Osteocyte (in vitro differentiated cells): ENCODE measurements around the gene SAMMSON. TPM values are rescaled to one million over a fixed set of nuclear protein-coding genes. Genes with fewer than 3 reads are reported as not detected.

ENCODE experiments used
- DNase-seq: peaks from one replicate; pipeline ENCODE4 v3.0.0; 2021; ENCODE audit warnings: mixed read lengths; ENCODE audit not compliant: unreplicated experiment; ENCODE audit errors: extremely low spot score
- H3K27ac Mint-ChIP-seq: one replicate; pipeline ENCODE4 v1.8.0; 2021; ENCODE audit warnings: mild to moderate bottlenecking, mixed read lengths; ENCODE audit not compliant: unreplicated experiment
- H3K27me3 Mint-ChIP-seq: one replicate; pipeline ENCODE4 v1.8.0; 2021; ENCODE audit warnings: mixed read lengths; ENCODE audit not compliant: unreplicated experiment
- H3K36me3 Mint-ChIP-seq: one replicate; pipeline ENCODE4 v1.8.0; 2021; ENCODE audit warnings: mixed read lengths; ENCODE audit not compliant: unreplicated experiment
- H3K4me1 Mint-ChIP-seq: one replicate; pipeline ENCODE4 v1.8.0; 2021; ENCODE audit warnings: mixed read lengths; ENCODE audit not compliant: unreplicated experiment
- H3K4me3 Mint-ChIP-seq: one replicate; pipeline ENCODE4 v1.8.0; 2021; ENCODE audit warnings: mild to moderate bottlenecking, moderate library complexity, mixed read lengths; ENCODE audit not compliant: unreplicated experiment
- H3K9me3 Mint-ChIP-seq: one replicate; pipeline ENCODE4 v1.8.0; 2021; ENCODE audit warnings: mixed read lengths; ENCODE audit not compliant: unreplicated experiment
- total RNA-seq: library from RNA; stranded (reverse); gene quantifications from 2 replicates; pipeline ENCODE4 v1.2.1, GENCODE V29; 2021
- TF ChIP-seq, protein P1 (sequence below): fragments of 200-600 bp; sonication (generic); IDR thresholded peaks from 2 replicates; pipeline ENCODE4 v1.5.0; 2021; ENCODE audit warnings: antibody characterized with exemption, mild to moderate bottlenecking, moderate library complexity

Gene SAMMSON
- total RNA-seq, 1 donor from 2014 or later = not detected

DNA sequence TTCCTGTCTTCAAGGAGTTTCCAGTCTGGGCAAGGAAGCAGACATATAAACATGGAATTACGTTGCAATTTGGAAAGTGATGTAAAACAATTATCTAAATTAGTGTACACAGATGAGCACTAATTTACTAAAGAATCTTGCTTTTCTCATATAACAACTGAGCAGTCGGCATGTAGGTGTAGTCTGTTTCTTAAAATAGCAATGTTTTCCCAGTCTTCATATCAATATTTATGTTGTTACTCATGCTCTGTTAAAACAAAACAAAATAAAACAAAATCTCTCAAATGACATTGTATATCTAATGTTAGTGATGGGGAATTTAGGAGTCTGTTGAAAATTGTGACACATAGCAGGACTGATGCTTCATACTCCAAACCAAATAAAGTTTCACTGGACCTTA is 75.6 kb downstream of the SAMMSON start:
- Mint-ChIP-seq H3K27me3 (peaks cover 51% of the 10 kb centered on the region), H3K4me3 (no peak overlapping the region), H3K4me1 (peaks cover 9% of the 10 kb centered on the region), H3K36me3 (no peaks in the 10 kb centered on the region), H3K9me3 (no peaks in the 10 kb centered on the region), H3K27ac (no peak overlapping the region)
- TF ChIP-seq, protein P1, sequence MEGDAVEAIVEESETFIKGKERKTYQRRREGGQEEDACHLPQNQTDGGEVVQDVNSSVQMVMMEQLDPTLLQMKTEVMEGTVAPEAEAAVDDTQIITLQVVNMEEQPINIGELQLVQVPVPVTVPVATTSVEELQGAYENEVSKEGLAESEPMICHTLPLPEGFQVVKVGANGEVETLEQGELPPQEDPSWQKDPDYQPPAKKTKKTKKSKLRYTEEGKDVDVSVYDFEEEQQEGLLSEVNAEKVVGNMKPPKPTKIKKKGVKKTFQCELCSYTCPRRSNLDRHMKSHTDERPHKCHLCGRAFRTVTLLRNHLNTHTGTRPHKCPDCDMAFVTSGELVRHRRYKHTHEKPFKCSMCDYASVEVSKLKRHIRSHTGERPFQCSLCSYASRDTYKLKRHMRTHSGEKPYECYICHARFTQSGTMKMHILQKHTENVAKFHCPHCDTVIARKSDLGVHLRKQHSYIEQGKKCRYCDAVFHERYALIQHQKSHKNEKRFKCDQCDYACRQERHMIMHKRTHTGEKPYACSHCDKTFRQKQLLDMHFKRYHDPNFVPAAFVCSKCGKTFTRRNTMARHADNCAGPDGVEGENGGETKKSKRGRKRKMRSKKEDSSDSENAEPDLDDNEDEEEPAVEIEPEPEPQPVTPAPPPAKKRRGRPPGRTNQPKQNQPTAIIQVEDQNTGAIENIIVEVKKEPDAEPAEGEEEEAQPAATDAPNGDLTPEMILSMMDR = no peak
- DNase-seq = no peak

DNA sequence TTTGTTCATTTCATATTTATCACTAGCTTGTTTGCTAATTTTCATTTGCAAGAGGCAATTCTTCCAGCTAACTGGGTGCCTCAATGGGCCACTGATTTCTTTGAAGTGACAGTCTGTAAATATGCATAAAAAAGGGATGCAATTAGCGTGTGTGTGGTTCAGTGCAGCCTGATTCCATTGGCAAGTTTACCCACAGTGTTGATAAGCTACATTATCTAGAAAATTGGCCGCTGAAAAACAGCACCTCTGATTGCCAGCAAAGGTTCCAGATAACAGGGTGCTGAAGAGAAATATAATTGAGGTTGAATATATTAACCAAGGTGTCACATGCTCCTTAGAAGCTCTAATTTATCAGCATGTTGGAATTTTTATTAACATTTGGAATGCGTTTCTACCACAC is 76.9 kb downstream of the SAMMSON start:
- H3K9me3 Mint-ChIP-seq = no peaks in the 10 kb centered on the region
- H3K4me1 Mint-ChIP-seq = peaks cover 9% of the 10 kb centered on the region
- H3K27me3 Mint-ChIP-seq = peaks cover 42% of the 10 kb centered on the region
- H3K27ac Mint-ChIP-seq = no peak overlapping the region
- H3K36me3 Mint-ChIP-seq = no peaks in the 10 kb centered on the region
- H3K4me3 Mint-ChIP-seq = no peak overlapping the region
- TF ChIP-seq, protein P1 = no peak
- no peak for DNase-seq

- no peak for DNase-seq
- H3K27me3 Mint-ChIP-seq = peaks cover 29% of the 10 kb centered on the region
- no peaks in the 10 kb centered on the region for H3K9me3 Mint-ChIP-seq
- no peak overlapping the region for H3K27ac Mint-ChIP-seq
- no peak overlapping the region for H3K4me3 Mint-ChIP-seq
- no peaks in the 10 kb centered on the region for H3K36me3 Mint-ChIP-seq
- TF ChIP-seq, protein P1 = no peak
- peaks cover 2% of the 10 kb centered on the region for H3K4me1 Mint-ChIP-seq
These were observed 79.2 kb downstream of the SAMMSON start for GRCh38 chr3:70078778-70079177.

GRCh38 chr3:70085613-70086012 is 86.1 kb downstream of the SAMMSON start:
- TF ChIP-seq, protein P1 = no peak
- Mint-ChIP-seq H3K9me3 (no peaks in the 10 kb centered on the region), H3K4me3 (no peak overlapping the region), H3K27ac (no peak overlapping the region), H3K27me3 (peaks cover 22% of the 10 kb centered on the region), H3K4me1 (no peaks in the 10 kb centered on the region), H3K36me3 (no peaks in the 10 kb centered on the region)
- DNase-seq = no peak

- H3K4me3 Mint-ChIP-seq = no peak overlapping the region
- H3K4me1 Mint-ChIP-seq = no peaks in the 10 kb centered on the region
- no peak for DNase-seq
- H3K9me3 Mint-ChIP-seq = no peaks in the 10 kb centered on the region
- no peaks in the 10 kb centered on the region for H3K36me3 Mint-ChIP-seq
- TF ChIP-seq, protein P1 = no peak
- peaks cover 22% of the 10 kb centered on the region for H3K27me3 Mint-ChIP-seq
- H3K27ac Mint-ChIP-seq = no peak overlapping the region
These were observed 86.8 kb downstream of the SAMMSON start for GRCh38 chr3:70086336-70086735.
